ENCODE data around the gene JMJD1C. TPM values are rescaled to one million over a fixed set of nuclear protein-coding genes. Genes with fewer than 3 reads are reported as not detected.

Gene JMJD1C
- total and polyA plus RNA-seq, 2 donors (not counting 3 experiments of a cell fraction or from before 2014, with no cell fraction given): 32.1 to 97.1 TPM

DNA sequence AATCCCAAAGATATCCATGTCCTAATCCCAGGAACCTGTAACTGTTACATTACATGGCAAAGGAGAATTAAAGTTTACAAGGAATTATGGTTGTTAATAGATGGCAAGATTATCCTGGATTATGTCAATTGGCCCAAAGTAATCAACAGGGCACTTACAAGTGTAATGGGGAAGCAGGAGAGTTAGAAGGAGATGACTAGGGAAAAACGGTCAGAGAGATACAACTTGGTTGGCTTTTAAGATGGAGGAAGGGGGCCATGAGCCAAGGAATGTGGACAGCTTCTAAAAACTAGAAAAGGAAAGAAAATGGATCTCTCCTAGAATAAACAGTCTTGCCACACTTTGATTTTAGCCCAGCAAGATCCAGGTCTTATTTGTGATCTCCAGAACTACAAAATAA is 3.3 kb downstream of the JMJD1C start:
- ChIA-PET CTCF (interaction anchor here (1.4 kb wide), 1 partner anchor 260 kb away, joined by 3 read pairs; no protein-coding TSS in a partner anchor), POLR2A (no interaction called here)
- peaks cover 5% of the 10 kb centered on the region for H3K4me1 ChIP-seq (ENCODE audit: control insufficient read depth, extremely low read depth, insufficient read depth, low read length)
- H3K4me3 ChIP-seq (replicated peaks in 1 of 3; ENCODE audit: insufficient read depth in 1 of 3, low read depth in 1 of 3, low read length in 3 of 3): no peak overlapping the region
- BruUV-seq (replicated peaks): no TSS peak
- H3K9me3 ChIP-seq (replicated peaks; ENCODE audit: control insufficient read depth, insufficient read depth, low read length): no peaks in the 10 kb centered on the region
- dilution Hi-C loops (cut with MboI; ENCODE audit: extremely low pct_ligation_motif_present, low sequenced_read_pairs): no loop called here
- DNase-seq (ENCODE audit: low read depth, low spot score) (no peak), FAIRE-seq (no peak)
- H3K27ac ChIP-seq (ENCODE audit: insufficient read depth, low read depth, low read length): no peak overlapping the region
- no peak overlapping the region for H2AFZ ChIP-seq (ENCODE audit: low read depth, low read length)
- no peaks in the 10 kb centered on the region for H3K9me1 ChIP-seq (replicated peaks; ENCODE audit: control insufficient read depth, extremely low read depth, insufficient read depth, low read length)
- H3K27me3 ChIP-seq (ENCODE audit: control insufficient read depth in 2 of 2, insufficient read depth in 2 of 2, low read length in 2 of 2): no peaks in the 10 kb centered on the region
- no peak overlapping the region for H3K9ac ChIP-seq (replicated peaks; ENCODE audit: extremely low read depth, insufficient read depth, low read length)
- intact Hi-C loops (cut with micrococcal nuclease): loop anchor here (5.0 kb wide), 1 partner anchor 305 kb away; no protein-coding TSS in a partner anchor
- no peaks in the 10 kb centered on the region for H4K20me1 ChIP-seq (replicated peaks; ENCODE audit: control insufficient read depth, extremely low read depth, insufficient read depth, low read length)
- no peak overlapping the region for H3K4me2 ChIP-seq (ENCODE audit: insufficient read depth, low read length)
- TF ChIP-seq POLR2A (IDR thresholded peaks at IDR 0.05; ENCODE audit: low read depth, low read length) (no peak), CTCF (IDR thresholded peaks at IDR 0.05; ENCODE audit: extremely low read depth in 1 of 2, insufficient read depth in 1 of 2, low read depth in 1 of 2, low read length in 2 of 2) (no peak), FOS (IDR thresholded peaks at IDR 0.05; ENCODE audit: borderline replicate concordance, insufficient read depth, low read length) (no peak), EZH2 (IDR thresholded peaks at IDR 0.05; ENCODE audit: borderline replicate concordance, low read depth, low read length, severe bottlenecking) (no peak), JUN (IDR thresholded peaks at IDR 0.05; ENCODE audit: borderline replicate concordance, insufficient read depth, insufficient read length, low read depth) (no peak), GATA2 (IDR thresholded peaks at IDR 0.05; ENCODE audit: insufficient read depth, insufficient read length, low read depth, low read length) (no peak), POLR2AphosphoS5 (IDR thresholded peaks at IDR 0.05; ENCODE audit: insufficient read depth, low read depth, low read length) (no peak), MYC (IDR thresholded peaks at IDR 0.05; ENCODE audit: low read depth, low read length) (no peak)
- TF ChIP-seq, protein P1, sequence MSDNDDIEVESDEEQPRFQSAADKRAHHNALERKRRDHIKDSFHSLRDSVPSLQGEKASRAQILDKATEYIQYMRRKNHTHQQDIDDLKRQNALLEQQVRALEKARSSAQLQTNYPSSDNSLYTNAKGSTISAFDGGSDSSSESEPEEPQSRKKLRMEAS (IDR thresholded peaks at IDR 0.05; ENCODE audit: insufficient read depth, insufficient read length): no peak
- H3K36me3 ChIP-seq (ENCODE audit: control insufficient read depth in 2 of 2, extremely low read depth in 1 of 2, insufficient read depth in 2 of 2, low read length in 2 of 2): no peaks in the 10 kb centered on the region
- H3K79me2 ChIP-seq (ENCODE audit: control insufficient read depth, insufficient read depth, low read length): peaks cover 74% of the 10 kb centered on the region

All from endothelial cell of umbilical vein (primary cell).